NCI-H524 treated with DMSO at 0.1 percent for 48 hours (cell line): Measurements from ENCODE around the gene PCDH17.

ENCODE experiments used
- DNase-seq: peaks from one replicate; lab custom pipeline; 2025; lab: John Stamatoyannopoulos, UW

The PCDH17 gene

DNA sequence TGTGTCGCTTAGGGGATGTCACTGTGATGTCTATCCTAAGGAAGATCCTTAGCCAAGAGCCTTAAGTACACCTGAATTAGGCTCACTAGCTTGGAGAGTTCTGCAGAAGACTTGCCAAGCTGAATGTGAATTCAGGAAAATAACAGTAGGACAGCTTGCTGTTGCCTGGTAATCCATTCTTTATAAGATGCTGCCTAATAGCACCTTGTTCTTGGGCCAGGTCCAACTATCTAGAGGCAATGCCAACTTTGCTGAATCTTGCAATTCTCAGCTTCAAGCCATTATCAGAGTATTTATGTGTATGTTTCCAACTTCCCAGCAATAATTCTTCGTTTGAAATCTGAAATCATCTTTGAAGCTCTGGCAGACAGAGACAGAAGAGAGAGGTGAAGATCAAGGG, 102.8 kb downstream of the PCDH17 start:
- no peak for DNase-seq

DNA sequence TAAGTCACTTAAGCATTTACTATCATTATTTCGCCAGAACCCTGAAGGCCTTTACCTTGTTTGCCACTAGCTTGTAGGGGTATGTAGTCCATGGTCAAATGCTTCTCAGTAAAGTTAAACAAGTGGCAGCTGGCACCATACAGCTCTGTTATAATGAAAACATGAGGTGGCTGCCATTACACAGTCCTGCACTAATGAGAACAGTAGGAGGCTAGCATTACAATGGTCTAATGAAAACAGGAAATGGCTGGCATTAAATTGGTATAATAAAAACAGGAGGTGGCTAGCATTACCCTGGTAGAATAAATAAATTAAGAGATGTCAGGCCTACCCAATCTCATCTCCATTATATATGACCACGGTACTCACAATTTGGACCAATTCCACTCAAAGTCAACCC, 107.5 kb downstream of the PCDH17 start:
- no peak for DNase-seq

DNA sequence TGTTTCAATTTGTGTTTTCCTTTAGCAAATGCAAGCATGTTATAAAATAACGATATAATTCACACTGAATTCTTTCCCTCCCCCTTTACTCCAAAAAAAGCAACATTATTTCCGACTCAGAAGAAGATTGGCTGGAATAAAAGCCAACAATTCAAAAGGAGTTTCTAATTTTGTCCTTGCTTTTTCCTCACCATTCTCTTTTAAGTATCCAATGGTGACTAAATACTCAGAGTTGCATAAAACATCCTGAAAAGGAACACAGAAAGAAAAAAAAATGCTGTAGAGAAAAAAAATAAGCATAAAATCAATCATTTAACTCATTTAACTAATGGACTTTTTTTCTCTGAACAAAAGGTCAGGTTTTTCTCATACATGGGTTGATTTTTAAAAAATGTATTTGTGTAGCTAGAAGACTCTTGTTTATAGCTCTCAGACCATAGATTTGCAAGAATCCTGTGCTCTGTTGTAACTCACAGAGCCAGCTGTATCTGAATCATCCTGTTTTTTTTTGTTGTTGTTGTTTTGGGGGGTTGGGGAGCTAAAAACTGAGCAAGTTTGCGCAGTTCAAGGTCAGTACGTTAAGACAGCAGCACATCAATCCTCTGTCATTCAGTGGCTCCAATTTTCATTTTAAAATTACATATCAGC, 108.1 kb downstream of the PCDH17 start:
- DNase-seq: no peak

DNA sequence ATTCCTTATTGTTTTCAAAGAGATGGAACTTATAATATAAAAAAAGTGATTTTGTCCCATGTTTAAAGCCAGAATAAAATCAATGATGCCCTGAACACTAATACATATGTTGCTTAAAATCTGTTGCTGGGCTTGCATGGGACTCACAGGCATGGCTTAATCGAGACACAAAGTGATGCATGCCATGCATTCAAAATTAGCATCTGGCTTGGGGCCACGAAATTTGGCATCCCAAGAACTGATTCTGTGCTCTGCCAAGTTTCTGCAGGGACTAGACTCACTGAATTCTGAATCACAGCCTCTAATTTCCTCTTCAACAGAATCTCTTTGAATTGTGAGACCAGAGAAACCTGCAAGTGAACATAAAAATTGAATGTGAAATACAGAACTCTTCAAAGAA, 109.2 kb downstream of the PCDH17 start:
- DNase-seq: no peak

DNA sequence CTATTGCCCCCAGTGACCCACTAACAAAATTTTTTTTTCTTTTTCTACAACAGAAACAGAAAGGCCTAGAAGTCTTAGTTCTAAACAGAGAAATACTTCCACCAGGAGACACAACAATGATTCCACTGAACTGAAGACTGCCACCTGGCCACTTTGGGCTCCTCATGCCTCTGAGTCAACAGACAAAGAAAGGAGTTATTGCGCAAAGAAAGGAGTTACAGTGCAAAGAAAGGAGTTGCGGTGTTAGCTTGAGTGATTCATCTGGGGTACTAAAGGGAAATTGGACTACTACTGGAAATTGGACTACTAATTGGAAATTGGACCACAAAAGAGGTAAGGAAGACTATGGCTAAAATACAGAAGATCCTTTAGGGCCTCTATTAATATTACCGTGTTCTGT, 116.6 kb downstream of the PCDH17 start:
- no peak for DNase-seq

DNA sequence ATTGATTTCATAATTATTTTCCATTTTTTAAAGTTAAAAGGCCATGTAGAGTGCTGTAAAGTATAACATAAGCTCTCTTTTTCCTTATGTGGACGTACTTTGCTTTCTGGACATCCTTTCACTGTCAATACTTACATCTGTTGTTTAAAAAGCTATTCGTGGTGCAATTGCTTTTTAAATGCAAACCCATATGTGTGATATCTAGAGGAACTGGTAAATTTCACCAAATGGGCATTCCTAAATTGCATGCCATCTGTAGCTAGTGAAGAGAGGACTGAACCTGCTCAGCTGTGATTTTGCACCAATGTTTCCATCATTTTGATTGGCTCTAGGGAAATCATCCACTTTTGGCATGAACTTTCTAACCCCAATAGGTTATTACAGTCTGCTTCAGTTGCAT, 129.4 kb downstream of the PCDH17 start:
- no peak for DNase-seq

DNA sequence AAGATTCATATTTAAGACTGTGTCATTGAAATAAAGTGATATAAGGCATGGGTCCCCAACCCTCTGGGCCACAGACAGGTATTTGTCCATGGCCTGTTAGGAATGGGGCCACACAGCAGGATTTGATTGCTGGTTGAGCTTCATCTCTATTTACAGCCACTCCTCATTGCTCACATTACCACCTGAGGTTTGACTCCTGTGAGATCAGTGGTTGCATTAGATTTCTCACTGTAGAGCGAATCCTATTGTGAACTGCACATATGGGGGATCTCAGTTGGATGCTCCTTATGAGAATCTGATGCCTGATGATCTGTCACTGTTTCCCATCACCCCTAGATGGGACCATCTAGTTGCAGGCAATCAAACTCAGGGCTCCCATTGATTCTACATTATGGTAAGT, 132.1 kb downstream of the PCDH17 start:
- no peak for DNase-seq
